Stimulated activated naive B cell treated with anti-CD40 and anti-IgM and Interleukin-4, amounts not matched to agents 10 μg/mL and 1 μg/mL and 100 μg/mL, for 72 hours (primary cell): Measurements from ENCODE around the gene THOC6.

Experiments
- ATAC-seq, 2 donors: fragments of 150-1000 bp; cut with Tn5 transposase; replicated peaks; 2 replicates each; pipeline ENCODE4 v1.10.0; 2021; ENCODE audit warnings: moderate library complexity in 1 of 2
- DNase-seq: peaks from one replicate; pipeline ENCODE4 v3.0.0; 2021
- H3K27ac Mint-ChIP-seq: one replicate; pipeline ENCODE4 v1.8.0; 2022; ENCODE audit warnings: mild to moderate bottlenecking, mixed read lengths
- H3K27me3 Mint-ChIP-seq, 2 donors: one replicate each; pipeline ENCODE4 v1.8.0; 2022; ENCODE audit warnings: mixed read lengths in 2 of 2
- H3K36me3 Mint-ChIP-seq, 2 donors: one replicate each; pipeline ENCODE4 v1.8.0; 2022; ENCODE audit warnings: mixed read lengths in 2 of 2, mild to moderate bottlenecking in 1 of 2
- H3K4me1 Mint-ChIP-seq, 2 donors: one replicate each; pipeline ENCODE4 v1.8.0; 2022; ENCODE audit warnings: mixed read lengths in 2 of 2, mild to moderate bottlenecking in 1 of 2
- H3K4me3 Mint-ChIP-seq, 2 donors: one replicate each; pipeline ENCODE4 v1.8.0; 2022; ENCODE audit warnings: mild to moderate bottlenecking in 2 of 2, mixed read lengths in 2 of 2, moderate library complexity in 1 of 2
- H3K9me3 Mint-ChIP-seq, 2 donors: one replicate each; pipeline ENCODE4 v1.8.0; 2022; ENCODE audit warnings: mixed read lengths in 2 of 2, mild to moderate bottlenecking in 1 of 2

The THOC6 gene

DNA sequence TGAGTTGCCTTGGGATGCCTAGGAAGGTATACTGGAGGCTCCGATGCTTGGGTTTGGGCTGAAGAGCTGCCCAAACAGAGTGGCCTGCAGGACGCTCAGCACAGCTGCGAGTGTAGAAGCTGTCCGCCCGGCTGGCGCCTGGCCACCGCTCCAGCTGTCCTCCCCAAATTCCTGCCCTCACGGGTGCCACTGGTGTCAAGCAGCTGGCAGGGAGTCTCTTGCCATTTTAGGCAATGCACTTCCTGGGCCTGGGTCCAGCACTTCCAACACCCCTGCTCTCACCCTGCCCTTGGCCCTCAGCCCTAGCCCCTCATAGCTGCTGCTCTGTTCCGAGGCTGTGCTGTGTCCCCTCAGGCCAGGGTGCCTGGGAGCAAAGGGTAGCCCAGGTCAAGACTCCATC is 38.4 kb upstream of the THOC6 start:
- Mint-ChIP-seq H3K4me3 (no peak overlapping the region), H3K27me3 (peaks cover 10 to 24% of the 10 kb centered on the region in 2 donors), H3K4me1 (peaks cover 8 to 32% of the 10 kb centered on the region in 2 donors), H3K27ac (no peak overlapping the region), H3K36me3 (no peaks in the 10 kb centered on the region), H3K9me3 (no peaks in the 10 kb centered on the region)
- ATAC-seq (no peak), DNase-seq (no peak)

DNA sequence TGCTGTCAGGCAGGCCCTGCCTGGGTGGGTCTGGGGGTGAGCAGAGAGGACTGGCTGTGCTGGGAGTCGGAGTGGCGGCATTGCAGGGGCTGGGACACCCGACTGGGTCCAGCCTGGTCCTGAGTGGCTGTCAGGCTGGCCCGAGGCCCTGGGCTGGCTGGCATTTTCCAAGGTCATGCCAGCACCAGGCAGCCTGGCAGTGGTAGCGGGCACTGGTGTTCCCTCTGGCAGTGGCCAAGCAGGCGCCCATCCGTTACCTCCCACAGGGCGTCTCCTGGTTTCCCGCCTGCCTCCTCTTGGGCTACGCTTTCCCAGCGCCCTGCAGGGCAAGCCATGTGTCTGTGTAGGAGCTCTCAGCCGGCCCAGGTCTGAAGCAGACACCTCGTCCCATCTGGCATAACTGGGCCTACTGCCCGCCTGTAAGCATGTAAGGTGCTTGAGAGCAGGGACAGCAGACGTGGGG is 37.9 kb upstream of the THOC6 start:
- DNase-seq (no peak), ATAC-seq (no peak)
- Mint-ChIP-seq H3K9me3 (no peaks in the 10 kb centered on the region), H3K27me3 (peaks cover 10 to 24% of the 10 kb centered on the region in 2 donors), H3K4me3 (no peak overlapping the region), H3K4me1 (peaks cover 8 to 29% of the 10 kb centered on the region in 2 donors), H3K36me3 (no peaks in the 10 kb centered on the region), H3K27ac (no peak overlapping the region)

DNA sequence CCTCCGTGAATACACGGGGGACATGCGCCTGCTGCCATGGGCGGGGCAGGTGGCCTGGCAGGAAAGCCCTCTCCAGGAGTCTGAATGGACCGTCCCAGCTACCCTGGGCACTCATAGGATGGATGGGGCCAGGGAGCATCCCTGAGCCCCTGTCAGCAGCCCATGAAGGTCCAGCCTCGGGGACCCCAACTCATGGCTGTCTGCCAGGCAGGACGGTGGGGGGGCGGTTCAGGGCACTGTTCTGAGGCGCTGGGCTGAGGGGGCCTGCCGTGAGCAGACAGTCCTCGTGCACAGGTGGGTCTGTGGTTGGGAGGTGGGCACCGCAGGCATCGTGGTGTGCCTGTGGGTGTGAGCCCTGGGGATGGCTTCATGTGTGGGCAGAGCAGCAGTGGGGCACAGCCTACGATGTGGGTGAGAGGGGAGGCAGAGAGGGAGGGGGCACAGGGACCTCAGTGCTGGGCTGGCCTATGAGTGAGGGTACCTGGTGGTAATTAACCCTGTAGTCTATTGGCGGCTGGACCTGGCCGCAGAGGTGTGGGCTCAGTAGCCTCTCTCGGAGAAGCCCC is 37.1 kb upstream of the THOC6 start:
- Mint-ChIP-seq H3K27me3 (peaks cover 10 to 24% of the 10 kb centered on the region in 2 donors), H3K36me3 (no peaks in the 10 kb centered on the region), H3K9me3 (no peaks in the 10 kb centered on the region), H3K4me1 (peaks cover 7 to 21% of the 10 kb centered on the region in 2 donors), H3K27ac (no peak overlapping the region), H3K4me3 (no peak overlapping the region)
- ATAC-seq (no peak), DNase-seq (no peak)

DNA sequence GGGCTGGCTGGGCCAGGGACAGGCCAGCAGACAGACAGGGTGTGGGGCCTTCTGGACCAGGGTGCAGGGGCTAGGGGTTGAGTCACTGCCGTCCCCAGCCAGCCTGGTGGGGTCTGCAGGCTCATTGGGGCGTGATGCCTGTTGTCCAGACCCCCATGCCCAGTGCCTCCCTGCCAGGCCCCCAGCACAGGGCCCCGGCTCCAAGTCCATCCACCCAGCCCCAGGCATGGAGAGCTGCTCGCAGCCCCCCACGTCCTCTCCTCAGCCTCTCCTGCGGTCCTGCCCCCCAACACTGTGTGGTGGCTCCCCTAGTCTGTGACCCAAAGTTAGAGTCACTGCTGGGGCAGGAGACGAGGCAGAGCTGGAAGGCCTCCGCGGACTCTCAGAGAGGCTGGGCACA is 36.5 kb upstream of the THOC6 start:
- no peak overlapping the region for H3K27ac Mint-ChIP-seq
- no peak overlapping the region for H3K4me3 Mint-ChIP-seq
- DNase-seq (no peak), ATAC-seq (no peak)
- H3K27me3 Mint-ChIP-seq: peaks cover 10 to 24% of the 10 kb centered on the region in 2 donors
- peaks cover 5 to 15% of the 10 kb centered on the region in 2 donors for H3K4me1 Mint-ChIP-seq
- H3K9me3 Mint-ChIP-seq: no peaks in the 10 kb centered on the region
- H3K36me3 Mint-ChIP-seq: no peaks in the 10 kb centered on the region

DNA sequence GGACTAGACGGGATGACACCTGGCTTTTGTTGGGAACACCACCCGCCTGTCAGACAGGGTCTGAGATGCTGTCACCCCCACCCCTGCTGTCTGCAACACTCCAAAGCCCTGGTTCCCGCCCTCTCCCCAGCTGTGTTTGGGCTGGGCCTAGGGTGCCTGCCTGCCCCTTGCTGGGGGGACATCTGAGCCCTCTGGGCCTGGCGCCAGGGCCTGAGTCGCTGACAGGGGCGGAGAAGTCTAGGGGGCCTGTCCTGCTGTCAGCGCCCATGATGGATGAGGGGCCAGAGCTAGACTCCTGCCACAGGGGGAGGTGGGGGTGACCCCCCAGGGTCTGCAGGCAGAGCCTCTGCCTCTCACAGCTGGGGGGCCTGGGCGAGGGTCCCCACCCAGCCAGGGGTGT is 36.0 kb upstream of the THOC6 start:
- ATAC-seq (no peak), DNase-seq (no peak)
- Mint-ChIP-seq H3K4me1 (peaks cover 3 to 10% of the 10 kb centered on the region in 2 donors), H3K27ac (no peak overlapping the region), H3K4me3 (no peak overlapping the region), H3K36me3 (no peaks in the 10 kb centered on the region), H3K9me3 (no peaks in the 10 kb centered on the region), H3K27me3 (peaks cover 10 to 24% of the 10 kb centered on the region in 2 donors)

DNA sequence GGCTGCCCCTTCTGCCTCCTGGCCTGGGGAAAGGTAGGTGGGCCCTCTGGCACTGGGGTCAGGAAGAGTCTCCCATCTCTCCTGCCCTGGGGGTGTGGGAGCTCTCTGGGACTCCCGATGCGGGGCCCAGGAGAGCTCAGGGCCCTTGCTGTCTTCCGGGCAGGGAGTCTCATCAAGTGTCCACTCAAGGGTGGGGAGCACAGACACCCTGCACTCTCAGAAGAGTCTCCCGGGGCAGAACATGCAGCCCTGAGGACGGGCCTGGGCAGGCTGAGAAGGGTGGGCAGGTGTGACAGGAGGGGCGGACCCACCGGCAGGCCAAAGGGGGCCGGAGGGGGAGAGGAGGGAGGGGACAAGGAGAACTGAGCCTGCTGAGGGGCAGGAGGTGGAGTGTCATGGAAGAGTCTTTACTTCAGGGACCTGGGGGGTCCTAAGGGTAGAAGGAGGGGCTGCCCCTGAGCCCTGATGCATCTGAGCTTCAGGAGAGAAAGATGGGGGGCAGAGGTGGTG is 35.2 kb upstream of the THOC6 start:
- Mint-ChIP-seq H3K4me1 (peaks cover 3 to 4% of the 10 kb centered on the region in 2 donors), H3K27me3 (peaks cover 10 to 24% of the 10 kb centered on the region in 2 donors), H3K27ac (no peak overlapping the region), H3K9me3 (no peaks in the 10 kb centered on the region), H3K4me3 (no peak overlapping the region), H3K36me3 (no peaks in the 10 kb centered on the region)
- ATAC-seq (no peak), DNase-seq (no peak)

DNA sequence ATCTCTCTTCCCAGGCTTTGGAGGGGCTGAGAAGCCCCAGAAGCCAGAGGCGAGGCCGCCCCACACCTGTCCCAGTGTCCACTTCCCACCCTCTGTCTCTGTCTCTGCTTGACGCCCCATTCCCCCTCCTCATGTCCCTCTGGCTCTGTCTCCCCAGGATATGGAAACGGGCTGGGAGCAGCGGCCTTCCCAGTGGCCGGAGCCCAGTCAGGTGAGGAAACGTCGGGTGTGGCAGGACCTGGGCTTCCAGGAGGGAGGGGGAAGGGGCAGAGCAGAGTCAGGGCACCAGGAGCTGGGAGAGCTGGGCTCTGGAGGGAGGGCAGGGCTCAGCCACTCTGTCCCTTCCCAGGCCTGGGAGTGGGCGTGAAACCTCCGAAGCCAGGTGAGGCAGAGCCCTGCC is 32.9 kb upstream of the THOC6 start:
- Mint-ChIP-seq H3K27me3 (peaks cover 10 to 27% of the 10 kb centered on the region in 2 donors), H3K27ac (no peak overlapping the region), H3K9me3 (no peaks in the 10 kb centered on the region), H3K4me1 (no peaks in the 10 kb centered on the region), H3K4me3 (no peak overlapping the region), H3K36me3 (no peaks in the 10 kb centered on the region)
- no peak for DNase-seq
- ATAC-seq: no peak

DNA sequence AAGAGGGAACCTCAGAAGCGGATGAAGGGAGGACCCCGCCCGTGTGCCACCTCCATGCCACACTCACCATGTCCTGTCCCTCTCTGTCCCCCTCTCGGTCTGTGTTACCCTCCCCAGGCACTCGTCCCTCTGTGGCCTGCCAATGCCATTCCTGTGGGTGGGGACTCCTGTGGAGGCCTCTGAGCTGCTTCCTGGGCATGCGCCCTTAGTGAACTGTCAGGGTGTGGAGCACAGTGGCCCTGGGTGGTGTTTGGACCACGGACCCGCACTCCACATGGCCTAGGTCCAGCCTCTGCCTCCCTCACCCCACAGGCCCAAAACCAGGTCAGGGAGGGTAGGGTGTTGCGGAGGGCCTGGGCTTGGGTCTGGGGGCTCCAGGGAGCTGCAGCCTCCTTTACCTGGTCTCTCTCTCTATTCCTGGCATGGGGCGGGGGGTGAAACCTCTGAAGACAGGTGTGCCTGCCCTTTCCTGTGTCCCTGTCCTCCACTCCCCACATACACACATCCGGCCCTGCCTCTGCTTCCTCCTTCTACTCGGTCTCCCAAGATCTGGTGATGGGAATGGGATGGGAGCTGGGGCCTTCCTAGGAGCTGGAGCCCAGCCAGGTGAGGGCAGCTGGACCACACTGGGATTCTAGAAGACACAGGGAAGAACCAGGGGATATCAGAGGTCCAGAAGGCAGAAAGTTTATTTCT is 32.1 kb upstream of the THOC6 start:
- DNase-seq (no peak), ATAC-seq (peak in 1 of 2 donors; percentile 8)
- no peak overlapping the region for H3K27ac Mint-ChIP-seq
- no peaks in the 10 kb centered on the region for H3K36me3 Mint-ChIP-seq
- no peaks in the 10 kb centered on the region for H3K4me1 Mint-ChIP-seq
- no peak overlapping the region for H3K4me3 Mint-ChIP-seq
- H3K27me3 Mint-ChIP-seq: peaks cover 7 to 36% of the 10 kb centered on the region in 2 donors
- no peaks in the 10 kb centered on the region for H3K9me3 Mint-ChIP-seq

DNA sequence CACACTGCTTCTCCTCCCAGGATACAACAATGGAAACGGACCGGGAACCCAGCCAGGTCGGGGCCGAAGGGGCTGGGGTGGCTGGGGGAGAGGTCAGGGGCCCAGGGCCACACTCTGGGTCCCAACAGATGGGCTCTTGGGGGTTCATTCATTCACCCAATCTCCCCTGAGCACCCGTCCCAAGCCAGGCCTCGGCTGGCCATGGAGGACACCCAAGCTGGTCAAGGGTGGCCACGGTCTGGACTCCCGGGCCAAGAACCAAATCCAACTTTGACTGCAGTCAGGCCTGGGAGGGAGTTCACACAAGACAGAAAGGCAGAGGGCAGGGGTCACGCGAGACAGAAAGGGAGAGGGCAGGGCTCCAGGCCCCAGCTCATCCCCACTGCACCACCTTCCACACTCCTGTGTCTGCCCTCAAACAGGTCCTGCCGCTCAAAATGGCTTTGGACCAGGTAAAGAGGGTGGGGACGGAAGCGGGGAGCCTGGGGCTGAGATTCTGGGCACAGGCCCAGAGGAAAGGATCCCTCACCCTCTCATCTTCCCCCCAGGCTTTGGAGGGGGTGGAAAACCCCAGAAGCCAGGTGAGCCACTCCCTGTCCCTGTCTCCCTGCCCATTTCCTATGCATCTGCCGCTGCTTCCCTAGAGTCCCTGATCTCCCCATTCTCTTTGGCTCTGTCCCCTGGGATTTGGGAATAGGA is 31.3 kb upstream of the THOC6 start:
- ATAC-seq: no peak
- Mint-ChIP-seq H3K4me3 (no peak overlapping the region), H3K36me3 (no peaks in the 10 kb centered on the region), H3K27me3 (peaks cover 5 to 39% of the 10 kb centered on the region in 2 donors), H3K9me3 (no peaks in the 10 kb centered on the region), H3K27ac (no peak overlapping the region), H3K4me1 (no peaks in the 10 kb centered on the region)
- no peak for DNase-seq

DNA sequence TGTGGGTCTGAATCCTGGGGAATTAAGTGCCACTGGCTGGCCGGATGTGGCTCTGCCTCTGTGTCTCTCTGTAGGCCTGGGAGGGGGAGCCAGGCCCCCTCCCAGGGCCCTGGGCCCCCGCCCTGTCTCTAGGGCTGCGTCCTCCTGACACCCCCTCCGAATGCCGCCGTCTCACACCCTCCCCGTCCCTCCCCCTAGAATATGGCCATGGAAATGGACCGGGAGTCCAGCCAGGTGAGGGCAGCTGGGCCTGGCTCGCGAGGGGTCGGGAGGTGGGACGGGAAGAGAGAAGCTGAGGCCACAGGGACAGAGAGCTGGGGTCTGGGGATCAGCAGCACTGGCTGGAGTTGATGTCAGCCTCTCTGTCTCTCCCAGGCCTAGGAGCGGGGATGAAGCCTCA is 27.5 kb upstream of the THOC6 start:
- Mint-ChIP-seq H3K27ac (no peak overlapping the region), H3K9me3 (no peaks in the 10 kb centered on the region), H3K4me1 (no peaks in the 10 kb centered on the region), H3K4me3 (no peak overlapping the region), H3K36me3 (no peaks in the 10 kb centered on the region), H3K27me3 (peaks cover 11 to 31% of the 10 kb centered on the region in 2 donors)
- DNase-seq (no peak), ATAC-seq (no peak)

DNA sequence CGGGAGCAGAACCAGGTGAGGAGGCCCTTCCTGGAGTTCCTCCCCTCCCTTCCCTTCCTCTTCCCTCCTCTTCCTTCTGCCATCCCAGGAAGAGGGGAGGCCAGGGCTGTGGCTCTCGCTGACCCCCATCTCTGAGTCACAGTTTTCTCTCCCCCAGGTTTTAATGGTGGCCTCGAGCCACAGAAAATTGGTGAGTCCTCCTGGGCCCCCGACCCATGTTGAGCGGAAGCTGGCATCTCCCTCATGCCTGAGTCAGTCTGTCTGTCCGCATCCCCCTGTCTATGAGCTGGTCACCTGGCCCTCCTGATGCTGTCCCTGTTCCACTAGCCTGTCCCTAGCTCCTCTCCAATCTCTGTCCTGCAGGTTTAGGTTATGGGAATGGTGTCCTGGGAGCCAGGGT is 23.9 kb upstream of the THOC6 start:
- H3K9me3 Mint-ChIP-seq: no peaks in the 10 kb centered on the region
- H3K4me3 Mint-ChIP-seq: no peak overlapping the region
- H3K27ac Mint-ChIP-seq: no peak overlapping the region
- no peaks in the 10 kb centered on the region for H3K36me3 Mint-ChIP-seq
- ATAC-seq: no peak
- peaks cover 3 to 5% of the 10 kb centered on the region in 2 donors for H3K4me1 Mint-ChIP-seq
- no peak for DNase-seq
- peaks cover 15 to 31% of the 10 kb centered on the region in 2 donors for H3K27me3 Mint-ChIP-seq

DNA sequence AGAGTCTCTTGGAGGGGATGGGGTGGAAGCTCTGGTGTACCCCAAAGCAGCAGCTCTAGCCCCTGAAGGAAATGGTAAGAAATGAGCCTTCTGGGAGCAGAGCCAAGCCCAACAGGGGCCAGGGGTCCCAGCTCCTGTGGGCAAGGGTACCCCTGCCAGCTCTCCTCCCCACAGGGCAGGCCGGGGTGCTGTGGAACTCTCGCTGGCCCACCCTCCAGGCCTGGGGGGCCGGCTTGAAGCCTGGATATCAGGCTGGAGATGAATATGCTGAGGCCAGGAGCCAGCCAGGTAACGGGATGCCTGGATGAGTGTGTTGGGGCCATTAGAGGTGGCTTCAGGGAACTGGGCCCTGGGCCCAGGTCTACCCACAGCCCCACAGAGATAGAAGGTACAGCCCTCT is 23.3 kb upstream of the THOC6 start:
- DNase-seq (no peak), ATAC-seq (no peak)
- H3K27ac Mint-ChIP-seq: no peak overlapping the region
- H3K27me3 Mint-ChIP-seq: peaks cover 16 to 31% of the 10 kb centered on the region in 2 donors
- H3K4me1 Mint-ChIP-seq: peaks cover 4 to 6% of the 10 kb centered on the region in 2 donors
- H3K4me3 Mint-ChIP-seq: no peak overlapping the region
- H3K9me3 Mint-ChIP-seq: no peaks in the 10 kb centered on the region
- H3K36me3 Mint-ChIP-seq: no peaks in the 10 kb centered on the region

DNA sequence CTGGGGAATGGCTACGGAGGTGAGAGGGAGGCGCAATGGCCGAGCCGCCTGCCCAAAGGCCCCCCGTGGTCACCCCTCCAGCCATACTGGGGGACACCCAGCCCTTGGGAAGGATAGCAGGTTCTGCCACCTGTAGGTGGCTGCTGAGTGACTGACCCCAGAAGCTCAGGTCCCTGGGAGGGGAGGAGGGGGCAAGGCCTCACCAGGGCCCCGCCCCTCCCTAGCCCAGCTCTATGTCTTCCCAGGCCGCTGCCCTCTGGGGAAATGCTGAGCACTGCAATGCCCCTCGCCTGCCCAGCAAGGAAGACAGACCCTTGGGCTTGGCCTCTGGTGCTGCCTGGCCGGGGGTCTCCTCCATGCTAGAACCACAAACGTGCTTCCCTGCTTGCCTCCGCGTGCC is 22.5 kb upstream of the THOC6 start:
- no peaks in the 10 kb centered on the region for H3K9me3 Mint-ChIP-seq
- no peak overlapping the region for H3K4me3 Mint-ChIP-seq
- peaks cover 16 to 23% of the 10 kb centered on the region in 2 donors for H3K27me3 Mint-ChIP-seq
- ATAC-seq (no peak), DNase-seq (no peak)
- H3K36me3 Mint-ChIP-seq: no peaks in the 10 kb centered on the region
- no peak overlapping the region for H3K27ac Mint-ChIP-seq
- H3K4me1 Mint-ChIP-seq: peaks cover 4 to 6% of the 10 kb centered on the region in 2 donors

DNA sequence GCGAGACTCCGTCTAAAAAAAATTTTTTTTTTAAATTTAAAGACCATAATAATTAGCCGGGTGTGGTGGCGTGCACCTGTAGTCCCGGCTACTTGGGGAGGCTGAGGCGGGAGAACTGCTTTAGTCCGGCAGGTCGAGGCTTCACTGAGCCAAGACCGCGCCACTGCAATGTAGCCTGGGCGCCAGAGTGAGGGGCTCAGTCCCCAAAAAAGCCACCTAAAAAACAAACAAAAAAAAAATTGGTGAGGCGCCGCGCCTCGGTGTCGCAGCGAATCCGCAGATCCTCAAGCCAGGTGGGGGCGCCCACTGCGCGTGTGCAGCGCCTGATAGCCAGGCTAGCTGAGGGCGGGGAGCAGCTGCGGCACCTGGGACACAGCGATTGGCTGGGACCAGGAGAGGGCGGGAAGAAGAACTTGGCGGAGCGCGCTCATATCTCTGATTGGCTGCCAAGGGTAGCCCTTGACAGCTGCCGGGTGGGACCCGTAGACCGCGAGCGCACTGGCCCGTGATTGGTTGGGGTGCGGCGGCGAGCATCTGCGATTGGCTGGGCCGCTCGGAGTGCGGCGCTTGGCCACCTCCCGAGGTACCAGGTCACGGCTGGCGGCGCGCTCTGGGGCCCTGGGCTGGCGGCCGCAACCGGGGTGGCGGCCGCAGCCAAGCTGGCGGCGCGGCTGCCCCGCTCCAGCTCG is 20.1 kb upstream of the THOC6 start:
- no peaks in the 10 kb centered on the region for H3K9me3 Mint-ChIP-seq
- H3K4me1 Mint-ChIP-seq: peaks cover 23 to 27% of the 10 kb centered on the region in 2 donors
- DNase-seq (peak; percentile 98), ATAC-seq (peak; percentile 99)
- H3K4me3 Mint-ChIP-seq: peak overlapping the region; percentile 74 to 76
- H3K36me3 Mint-ChIP-seq: no peaks in the 10 kb centered on the region
- peaks cover 16 to 20% of the 10 kb centered on the region in 2 donors for H3K27me3 Mint-ChIP-seq
- H3K27ac Mint-ChIP-seq: no peak overlapping the region
